ENCODE results near the gene CBX4. TPM values are rescaled to one million over a fixed set of nuclear protein-coding genes. Genes with fewer than 3 reads are reported as not detected.

Gene CBX4
- total RNA-seq (10 to 100 TPM; 10.7 to 13.4 TPM), polyA plus RNA-seq (1 to 10 TPM; 2.5 to 8.0 TPM)
- long read RNA-seq, donor 1, partial matches to known transcripts, result 27 of 27 reads
- long read RNA-seq, donor 1, other reads (novel, unspliced or antisense), result 0 of 27 reads
- long read RNA-seq, donor 2, transcript CBX4-201 (5 exons, 2,664 nt), result major isoform, 6 of 13 reads
- long read RNA-seq, donor 2, partial matches to known transcripts, result 0 of 13 reads
- long read RNA-seq, donor 2, other reads (novel, unspliced or antisense), result 7 of 13 reads

- peak; percentile 97 to 98 for DNase-seq
- 1% methylated on average over 72 to 103 of the region's 103 CpGs for WGBS, 2 donors
- Histone ChIP-seq H3K9me3 (ENCODE audit: control insufficient read depth, low read length) (no peaks in the 10 kb centered on the region), H3K4me1 (ENCODE audit: control insufficient read depth in 1 of 2, insufficient read depth in 2 of 2, low read length in 2 of 2) (no peaks in the 10 kb centered on the region), H3K36me3 (ENCODE audit: control insufficient read depth in 1 of 2, insufficient read depth in 2 of 2, low read length in 1 of 2) (no peaks in the 10 kb centered on the region), H3K27ac (ENCODE audit: low read depth in 1 of 2, low read length in 2 of 2) (peak within 1 kb of the TSS; percentile 15 to 74), H3K27me3 (ENCODE audit: control insufficient read depth in 1 of 2, insufficient read depth in 2 of 2, low read length in 1 of 2) (no peaks in the 10 kb centered on the region), H3K4me3 (ENCODE audit: low read length in 2 of 2) (peak within 1 kb of the TSS; percentile 70 to 72)
- intact Hi-C loops (cut with DNase I), result loop anchor here (2.0 to 5.0 kb wide), 5 partner anchors 32 to 153 kb away; partner anchors contain the start of gene CBX8 (in 2 of the 2)
- ATAC-seq (ENCODE audit: low FRiP score), result peak; percentile 88
These were observed at the start of gene CBX4 for GRCh38 chr17:79839356-79840268. TSS of gene CBX4 (minus strand) at chr17:79839440. CDS start at chr17:79839251, 189 bp downstream.

- Histone ChIP-seq H3K4me1 (ENCODE audit: control insufficient read depth in 1 of 2, insufficient read depth in 2 of 2, low read length in 2 of 2) (no peaks in the 10 kb centered on the region), H3K9me3 (ENCODE audit: control insufficient read depth, low read length) (no peaks in the 10 kb centered on the region), H3K4me3 (ENCODE audit: low read length in 2 of 2) (no peak overlapping the region), H3K36me3 (ENCODE audit: control insufficient read depth in 1 of 2, insufficient read depth in 2 of 2, low read length in 1 of 2) (no peaks in the 10 kb centered on the region), H3K27me3 (ENCODE audit: control insufficient read depth in 1 of 2, insufficient read depth in 2 of 2, low read length in 1 of 2) (no peaks in the 10 kb centered on the region), H3K27ac (ENCODE audit: low read depth in 1 of 2, low read length in 2 of 2) (no peak overlapping the region)
- intact Hi-C loops (cut with DNase I), result no loop called here
- 85 to 93% methylated on average over 17 of the region's 17 CpGs for WGBS, 2 donors
- ATAC-seq (ENCODE audit: low FRiP score) (no peak), DNase-seq (peak in 1 of 2 donors; percentile 46)
These were observed 48.8 kb upstream of the CBX4 start for GRCh38 chr17:79888009-79888540.

GRCh38 chr17:79887451-79887991 lies 48.3 kb upstream of the CBX4 start:
- DNase-seq, result peak in 1 of 2 donors; percentile 24
- Histone ChIP-seq H3K27ac (ENCODE audit: low read depth in 1 of 2, low read length in 2 of 2) (no peak overlapping the region), H3K27me3 (ENCODE audit: control insufficient read depth in 1 of 2, insufficient read depth in 2 of 2, low read length in 1 of 2) (no peaks in the 10 kb centered on the region), H3K4me3 (ENCODE audit: low read length in 2 of 2) (no peak overlapping the region), H3K4me1 (ENCODE audit: control insufficient read depth in 1 of 2, insufficient read depth in 2 of 2, low read length in 2 of 2) (no peaks in the 10 kb centered on the region), H3K9me3 (ENCODE audit: control insufficient read depth, low read length) (no peaks in the 10 kb centered on the region), H3K36me3 (ENCODE audit: control insufficient read depth in 1 of 2, insufficient read depth in 2 of 2, low read length in 1 of 2) (no peaks in the 10 kb centered on the region)
- no peak for ATAC-seq (ENCODE audit: low FRiP score)
- intact Hi-C loops (cut with DNase I), result no loop called here
- 90 to 92% methylated on average over 14 of the region's 14 CpGs for WGBS, 2 donors

GRCh38 chr17:79883202-79883601 lies 44.0 kb upstream of the CBX4 start:
- no peak for DNase-seq
- intact Hi-C loops (cut with DNase I), result no loop called here
- no peak overlapping the region for H3K4me3 ChIP-seq (ENCODE audit: low read length in 2 of 2)
- 72 to 75% methylated on average over 7 of the region's 7 CpGs for WGBS, 2 donors
- H3K27me3 ChIP-seq (ENCODE audit: control insufficient read depth in 1 of 2, insufficient read depth in 2 of 2, low read length in 1 of 2), result no peaks in the 10 kb centered on the region
- ATAC-seq (ENCODE audit: low FRiP score), result no peak
- H3K4me1 ChIP-seq (ENCODE audit: control insufficient read depth in 1 of 2, insufficient read depth in 2 of 2, low read length in 2 of 2), result no peaks in the 10 kb centered on the region
- no peak overlapping the region for H3K27ac ChIP-seq (ENCODE audit: low read depth in 1 of 2, low read length in 2 of 2)
- no peaks in the 10 kb centered on the region for H3K9me3 ChIP-seq (ENCODE audit: control insufficient read depth, low read length)
- no peaks in the 10 kb centered on the region for H3K36me3 ChIP-seq (ENCODE audit: control insufficient read depth in 1 of 2, insufficient read depth in 2 of 2, low read length in 1 of 2)

GRCh38 chr17:79878329-79878947 lies 39.2 kb upstream of the CBX4 start:
- ATAC-seq (ENCODE audit: low FRiP score) (no peak), DNase-seq (peak in 1 of 2 donors; percentile 39)
- Histone ChIP-seq H3K36me3 (ENCODE audit: control insufficient read depth in 1 of 2, insufficient read depth in 2 of 2, low read length in 1 of 2) (no peaks in the 10 kb centered on the region), H3K4me1 (ENCODE audit: control insufficient read depth in 1 of 2, insufficient read depth in 2 of 2, low read length in 2 of 2) (no peaks in the 10 kb centered on the region), H3K27me3 (ENCODE audit: control insufficient read depth in 1 of 2, insufficient read depth in 2 of 2, low read length in 1 of 2) (no peaks in the 10 kb centered on the region), H3K4me3 (ENCODE audit: low read length in 2 of 2) (no peak overlapping the region), H3K9me3 (ENCODE audit: control insufficient read depth, low read length) (no peaks in the 10 kb centered on the region), H3K27ac (ENCODE audit: low read depth in 1 of 2, low read length in 2 of 2) (no peak overlapping the region)
- intact Hi-C loops (cut with DNase I), result no loop called here
- 84 to 88% methylated on average over 10 of the region's 10 CpGs for WGBS, 2 donors

- ATAC-seq (ENCODE audit: low FRiP score), result no peak
- Histone ChIP-seq H3K36me3 (ENCODE audit: control insufficient read depth in 1 of 2, insufficient read depth in 2 of 2, low read length in 1 of 2) (no peaks in the 10 kb centered on the region), H3K4me1 (ENCODE audit: control insufficient read depth in 1 of 2, insufficient read depth in 2 of 2, low read length in 2 of 2) (no peaks in the 10 kb centered on the region), H3K9me3 (ENCODE audit: control insufficient read depth, low read length) (no peaks in the 10 kb centered on the region), H3K4me3 (ENCODE audit: low read length in 2 of 2) (no peak overlapping the region), H3K27ac (ENCODE audit: low read depth in 1 of 2, low read length in 2 of 2) (no peak overlapping the region), H3K27me3 (ENCODE audit: control insufficient read depth in 1 of 2, insufficient read depth in 2 of 2, low read length in 1 of 2) (no peaks in the 10 kb centered on the region)
- intact Hi-C loops (cut with DNase I), result no loop called here
- DNase-seq, result no peak
- 84 to 85% methylated on average over 6 of the region's 6 CpGs for WGBS, 2 donors
These were observed 37.8 kb upstream of the CBX4 start for GRCh38 chr17:79877041-79877440.

- 81 to 82% methylated on average over 4 of the region's 4 CpGs for WGBS, 2 donors
- intact Hi-C loops (cut with DNase I), result no loop called here
- no peaks in the 10 kb centered on the region for H3K36me3 ChIP-seq (ENCODE audit: control insufficient read depth in 1 of 2, insufficient read depth in 2 of 2, low read length in 1 of 2)
- no peaks in the 10 kb centered on the region for H3K9me3 ChIP-seq (ENCODE audit: control insufficient read depth, low read length)
- no peak overlapping the region for H3K27ac ChIP-seq (ENCODE audit: low read depth in 1 of 2, low read length in 2 of 2)
- no peak overlapping the region for H3K4me3 ChIP-seq (ENCODE audit: low read length in 2 of 2)
- ATAC-seq (ENCODE audit: low FRiP score) (no peak), DNase-seq (no peak)
- H3K27me3 ChIP-seq (ENCODE audit: control insufficient read depth in 1 of 2, insufficient read depth in 2 of 2, low read length in 1 of 2), result no peaks in the 10 kb centered on the region
- H3K4me1 ChIP-seq (ENCODE audit: control insufficient read depth in 1 of 2, insufficient read depth in 2 of 2, low read length in 2 of 2), result no peaks in the 10 kb centered on the region
These were observed 36.3 kb upstream of the CBX4 start for GRCh38 chr17:79875511-79875910.

- intact Hi-C loops (cut with DNase I), result no loop called here
- Histone ChIP-seq H3K4me1 (ENCODE audit: control insufficient read depth in 1 of 2, insufficient read depth in 2 of 2, low read length in 2 of 2) (no peaks in the 10 kb centered on the region), H3K4me3 (ENCODE audit: low read length in 2 of 2) (no peak overlapping the region), H3K27me3 (ENCODE audit: control insufficient read depth in 1 of 2, insufficient read depth in 2 of 2, low read length in 1 of 2) (no peaks in the 10 kb centered on the region), H3K36me3 (ENCODE audit: control insufficient read depth in 1 of 2, insufficient read depth in 2 of 2, low read length in 1 of 2) (no peaks in the 10 kb centered on the region), H3K27ac (ENCODE audit: low read depth in 1 of 2, low read length in 2 of 2) (no peak overlapping the region), H3K9me3 (ENCODE audit: control insufficient read depth, low read length) (no peaks in the 10 kb centered on the region)
- ATAC-seq (ENCODE audit: low FRiP score), result no peak
- no peak for DNase-seq
- WGBS, 2 donors, result 38 to 42% methylated on average over 6 of the region's 6 CpGs
These were observed 35.2 kb upstream of the CBX4 start for GRCh38 chr17:79874329-79874981.
